Measurements from ENCODE around the gene CCS. TPM values are rescaled to one million over a fixed set of nuclear protein-coding genes. Genes with fewer than 3 reads are reported as not detected.
A peak's percentile ranks its signal among the peaks of the same experiment; 100 is the strongest.

The CCS gene
- total and polyA plus RNA-seq, 9 of the 15 experiments (the other 6 are each of a cell fraction or from before 2014, with no cell fraction given): 1.1 to 46.6 (median 26.8) TPM

GRCh38 chr11:66545701-66546367, 47.2 kb upstream of the CCS start, which contains the start of gene ZDHHC24 (continued):
- TF ChIP-seq MYC (IDR thresholded peaks at IDR 0.05; ENCODE audit: low read depth, low read length) (peak; percentile 86), MYC (CRISPR knock-in tag; IDR thresholded peaks at IDR 0.05; ENCODE audit: borderline replicate concordance, low read depth) (no peak), KAT2B (IDR thresholded peaks at IDR 0.05; ENCODE audit: low read depth, low read length) (no peak), TEAD1 (CRISPR knock-in tag; IDR thresholded peaks at IDR 0.05) (peak in 1 of 2 experiments; percentile 74; a peak in 2 of 4 replicates), ATF7 (IDR thresholded peaks at IDR 0.05) (peak; percentile 5), HEY1 (CRISPR knock-in tag; IDR thresholded peaks at IDR 0.05; ENCODE audit: borderline replicate concordance) (no peak), KLF6 (CRISPR knock-in tag; IDR thresholded peaks at IDR 0.05; ENCODE audit: borderline replicate concordance) (no peak), RBM15 (IDR thresholded peaks at IDR 0.05; ENCODE audit: insufficient read depth, low read length) (no peak), SREBF1 (IDR thresholded peaks at IDR 0.05; ENCODE audit: borderline replicate concordance, low read depth, low read length) (no peak), ZNF431 (CRISPR knock-in tag; IDR thresholded peaks at IDR 0.05) (peak; percentile 71; the same call in 1 of the 2 replicates), HDAC6 (IDR thresholded peaks at IDR 0.05; ENCODE audit: low read depth, low read length) (no peak), CBFA2T3 (IDR thresholded peaks at IDR 0.05) (no peak), CHCHD3 (CRISPR knock-in tag; IDR thresholded peaks at IDR 0.05) (no peak), STAT5B (CRISPR knock-in tag; IDR thresholded peaks at IDR 0.05) (no peak), ZBTB43 (CRISPR knock-in tag; IDR thresholded peaks at IDR 0.05) (no peak), SMAD4 (CRISPR knock-in tag; conservative IDR thresholded peaks at IDR 0.05) (no peak), ZKSCAN1 (IDR thresholded peaks at IDR 0.05; ENCODE audit: low read depth, low read length) (0 out of 2 replicates have a peak, but pooled peaks have one; percentile 11), MIER1 (IDR thresholded peaks at IDR 0.05; ENCODE audit: low read depth) (no peak), CBX8 (IDR thresholded peaks at IDR 0.05; ENCODE audit: borderline replicate concordance, extremely low read depth, low read depth, low read length, poor library complexity, severe bottlenecking) (no peak), DIDO1 (tag; IDR thresholded peaks at IDR 0.05; ENCODE audit: low read depth) (no peak), CBFB (CRISPR knock-in tag; IDR thresholded peaks at IDR 0.05) (no peak), RNF219 (CRISPR knock-in tag; IDR thresholded peaks at IDR 0.05) (no peak), ZBTB1 (CRISPR knock-in tag; IDR thresholded peaks at IDR 0.05; ENCODE audit: borderline replicate concordance, low read depth) (no peak)
- TF ChIP-seq, protein P1, sequence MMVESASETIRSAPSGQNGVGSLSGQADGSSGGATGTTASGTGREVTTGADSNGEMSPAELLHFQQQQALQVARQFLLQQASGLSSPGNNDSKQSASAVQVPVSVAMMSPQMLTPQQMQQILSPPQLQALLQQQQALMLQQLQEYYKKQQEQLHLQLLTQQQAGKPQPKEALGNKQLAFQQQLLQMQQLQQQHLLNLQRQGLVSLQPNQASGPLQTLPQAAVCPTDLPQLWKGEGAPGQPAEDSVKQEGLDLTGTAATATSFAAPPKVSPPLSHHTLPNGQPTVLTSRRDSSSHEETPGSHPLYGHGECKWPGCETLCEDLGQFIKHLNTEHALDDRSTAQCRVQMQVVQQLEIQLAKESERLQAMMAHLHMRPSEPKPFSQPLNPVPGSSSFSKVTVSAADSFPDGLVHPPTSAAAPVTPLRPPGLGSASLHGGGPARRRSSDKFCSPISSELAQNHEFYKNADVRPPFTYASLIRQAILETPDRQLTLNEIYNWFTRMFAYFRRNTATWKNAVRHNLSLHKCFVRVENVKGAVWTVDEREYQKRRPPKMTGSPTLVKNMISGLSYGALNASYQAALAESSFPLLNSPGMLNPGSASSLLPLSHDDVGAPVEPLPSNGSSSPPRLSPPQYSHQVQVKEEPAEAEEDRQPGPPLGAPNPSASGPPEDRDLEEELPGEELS (CRISPR knock-in tag; IDR thresholded peaks at IDR 0.05; ENCODE audit: borderline replicate concordance): no peak
